ENCODE measurements around the gene SKIC8.

SKIC8 gene

DNA sequence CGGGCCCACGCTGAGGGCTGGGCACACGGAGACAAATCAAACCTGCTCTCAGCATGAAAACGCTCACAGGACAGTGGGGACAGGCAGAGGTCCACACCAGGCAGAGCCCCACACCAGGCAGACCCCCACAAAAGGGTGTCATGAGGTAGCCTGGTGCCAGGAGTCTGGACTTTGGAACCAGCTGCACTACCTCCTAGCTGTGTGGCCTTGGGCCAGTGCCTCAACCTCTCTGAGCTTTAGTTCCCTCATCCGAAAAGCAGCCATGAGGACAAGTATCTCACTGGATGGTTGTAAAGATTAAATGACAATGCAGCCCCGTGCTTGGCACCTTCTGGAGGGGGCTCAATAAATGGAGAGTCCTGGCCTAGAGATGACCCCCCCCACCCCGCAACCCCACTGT, 24.3 kb upstream of the SKIC8 start:
- Histone ChIP-seq H3K4me1 (ENCODE audit: insufficient read depth, low read length, severe bottlenecking) (no peaks in the 10 kb centered on the region), H3K9me3 (ENCODE audit: low read length) (no peaks in the 10 kb centered on the region), H3K4me2 (ENCODE audit: low read length) (no peak overlapping the region), H2AFZ (ENCODE audit: low read length) (no peak overlapping the region), H3K9me2 (ENCODE audit: low read depth, low read length) (no peaks in the 10 kb centered on the region), H3K36me3 (ENCODE audit: insufficient read depth, low read length) (no peaks in the 10 kb centered on the region), H3K27ac (ENCODE audit: low read depth, low read length, poor library complexity, severe bottlenecking) (no peak overlapping the region), H3K9ac (ENCODE audit: low read length) (no peak overlapping the region), H3K27me3 (ENCODE audit: insufficient read depth, low read length) (no peaks in the 10 kb centered on the region), H3K4me3 (ENCODE audit: low read depth, low read length, poor library complexity, severe bottlenecking) (no peak overlapping the region), H3F3A (ENCODE audit: insufficient read depth, low read length) (no peaks in the 10 kb centered on the region), H4K20me1 (ENCODE audit: insufficient read depth, low read length) (no peaks in the 10 kb centered on the region), H3K79me2 (ENCODE audit: insufficient read depth, low read length) (no peaks in the 10 kb centered on the region)
- TF ChIP-seq EZH2 (IDR thresholded peaks at IDR 0.05; ENCODE audit: borderline replicate concordance, low read length): no peak
- TF ChIP-seq, protein P1, sequence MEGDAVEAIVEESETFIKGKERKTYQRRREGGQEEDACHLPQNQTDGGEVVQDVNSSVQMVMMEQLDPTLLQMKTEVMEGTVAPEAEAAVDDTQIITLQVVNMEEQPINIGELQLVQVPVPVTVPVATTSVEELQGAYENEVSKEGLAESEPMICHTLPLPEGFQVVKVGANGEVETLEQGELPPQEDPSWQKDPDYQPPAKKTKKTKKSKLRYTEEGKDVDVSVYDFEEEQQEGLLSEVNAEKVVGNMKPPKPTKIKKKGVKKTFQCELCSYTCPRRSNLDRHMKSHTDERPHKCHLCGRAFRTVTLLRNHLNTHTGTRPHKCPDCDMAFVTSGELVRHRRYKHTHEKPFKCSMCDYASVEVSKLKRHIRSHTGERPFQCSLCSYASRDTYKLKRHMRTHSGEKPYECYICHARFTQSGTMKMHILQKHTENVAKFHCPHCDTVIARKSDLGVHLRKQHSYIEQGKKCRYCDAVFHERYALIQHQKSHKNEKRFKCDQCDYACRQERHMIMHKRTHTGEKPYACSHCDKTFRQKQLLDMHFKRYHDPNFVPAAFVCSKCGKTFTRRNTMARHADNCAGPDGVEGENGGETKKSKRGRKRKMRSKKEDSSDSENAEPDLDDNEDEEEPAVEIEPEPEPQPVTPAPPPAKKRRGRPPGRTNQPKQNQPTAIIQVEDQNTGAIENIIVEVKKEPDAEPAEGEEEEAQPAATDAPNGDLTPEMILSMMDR (IDR thresholded peaks at IDR 0.05; ENCODE audit: low read length): no peak

- no peak overlapping the region for H2AFZ ChIP-seq (ENCODE audit: low read length)
- H4K20me1 ChIP-seq (ENCODE audit: insufficient read depth, low read length): no peaks in the 10 kb centered on the region
- no peak overlapping the region for H3K9ac ChIP-seq (ENCODE audit: low read length)
- no peak overlapping the region for H3K4me3 ChIP-seq (ENCODE audit: low read depth, low read length, poor library complexity, severe bottlenecking)
- H3F3A ChIP-seq (ENCODE audit: insufficient read depth, low read length): no peaks in the 10 kb centered on the region
- no peaks in the 10 kb centered on the region for H3K27me3 ChIP-seq (ENCODE audit: insufficient read depth, low read length)
- H3K36me3 ChIP-seq (ENCODE audit: insufficient read depth, low read length): no peaks in the 10 kb centered on the region
- H3K9me2 ChIP-seq (ENCODE audit: low read depth, low read length): no peaks in the 10 kb centered on the region
- H3K4me1 ChIP-seq (ENCODE audit: insufficient read depth, low read length, severe bottlenecking): no peaks in the 10 kb centered on the region
- H3K27ac ChIP-seq (ENCODE audit: low read depth, low read length, poor library complexity, severe bottlenecking): no peak overlapping the region
- H3K9me3 ChIP-seq (ENCODE audit: low read length): no peaks in the 10 kb centered on the region
- H3K4me2 ChIP-seq (ENCODE audit: low read length): no peak overlapping the region
- TF ChIP-seq, protein P1 (IDR thresholded peaks at IDR 0.05; ENCODE audit: low read length): no peak
- no peak for TF ChIP-seq EZH2 (IDR thresholded peaks at IDR 0.05; ENCODE audit: borderline replicate concordance, low read length)
- H3K79me2 ChIP-seq (ENCODE audit: insufficient read depth, low read length): no peaks in the 10 kb centered on the region
These were observed 23.5 kb upstream of the SKIC8 start for GRCh38 chr15:78322724-78323521.

GRCh38 chr15:78322243-78322642, 22.8 kb upstream of the SKIC8 start:
- TF ChIP-seq EZH2 (IDR thresholded peaks at IDR 0.05; ENCODE audit: borderline replicate concordance, low read length): no peak
- TF ChIP-seq, protein P1 (IDR thresholded peaks at IDR 0.05; ENCODE audit: low read length): no peak
- Histone ChIP-seq H3K4me1 (ENCODE audit: insufficient read depth, low read length, severe bottlenecking) (no peaks in the 10 kb centered on the region), H3K4me2 (ENCODE audit: low read length) (no peak overlapping the region), H3K27ac (ENCODE audit: low read depth, low read length, poor library complexity, severe bottlenecking) (no peak overlapping the region), H3K9me2 (ENCODE audit: low read depth, low read length) (no peaks in the 10 kb centered on the region), H4K20me1 (ENCODE audit: insufficient read depth, low read length) (no peaks in the 10 kb centered on the region), H3K36me3 (ENCODE audit: insufficient read depth, low read length) (no peaks in the 10 kb centered on the region), H3K27me3 (ENCODE audit: insufficient read depth, low read length) (no peaks in the 10 kb centered on the region), H3K4me3 (ENCODE audit: low read depth, low read length, poor library complexity, severe bottlenecking) (no peak overlapping the region), H3K9ac (ENCODE audit: low read length) (no peak overlapping the region), H3F3A (ENCODE audit: insufficient read depth, low read length) (no peaks in the 10 kb centered on the region), H3K79me2 (ENCODE audit: insufficient read depth, low read length) (no peaks in the 10 kb centered on the region), H3K9me3 (ENCODE audit: low read length) (no peaks in the 10 kb centered on the region), H2AFZ (ENCODE audit: low read length) (no peak overlapping the region)

Measured in OCI-LY1 (cell line).